Activated gamma-delta T cell (primary cell): ENCODE data around the gene SCGB1C1.
A peak's percentile ranks its signal among the peaks of the same experiment; 100 is the strongest.
"Not testable (repeated sequence)": the region's sequence is repeated elsewhere in the genome, so short reads cannot be mapped to it uniquely, and the experiment has no call there.

Source experiments
- DNase-seq: peaks from one replicate; lab custom pipeline; 2025; lab: John Stamatoyannopoulos, UW

SCGB1C1 gene

DNA sequence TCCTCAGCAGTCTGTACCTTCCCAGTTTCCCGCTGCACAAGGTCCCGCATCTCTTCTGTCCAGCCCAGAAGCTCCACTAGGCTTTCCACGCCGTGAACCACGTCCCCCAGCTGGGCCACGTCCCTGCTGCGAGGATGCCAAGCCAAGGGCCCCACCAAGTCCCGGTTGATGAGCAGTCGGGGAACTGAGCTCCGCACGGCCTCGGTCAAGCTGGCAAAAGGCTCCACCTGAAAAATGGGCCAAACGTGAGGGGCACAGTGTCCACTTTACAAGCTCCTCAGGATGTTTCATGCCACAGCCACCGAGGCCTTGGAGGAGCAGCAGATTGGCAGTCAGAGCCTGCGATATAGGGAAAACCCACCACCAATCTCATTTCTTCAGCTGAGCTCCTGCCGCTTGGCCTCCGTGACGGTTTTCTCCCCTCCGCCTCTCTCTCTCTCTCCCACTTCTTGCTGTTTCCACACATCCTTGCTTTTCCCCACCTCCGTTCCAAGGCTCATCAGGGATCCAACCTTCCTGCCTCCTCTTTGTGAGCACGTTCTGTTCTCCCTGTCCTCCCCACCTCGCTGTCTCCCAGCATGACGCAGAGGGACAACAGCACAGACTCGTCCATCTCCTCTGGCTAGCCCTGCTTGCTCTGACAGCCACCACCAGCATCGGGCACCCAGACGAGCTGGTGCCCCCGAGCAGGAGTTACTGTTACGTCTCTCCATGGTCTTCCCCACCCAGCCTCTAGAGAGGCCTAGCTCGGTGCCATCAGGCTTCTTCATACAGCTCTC is 26.1 kb downstream of the SCGB1C1 start:
- no peak for DNase-seq

DNA sequence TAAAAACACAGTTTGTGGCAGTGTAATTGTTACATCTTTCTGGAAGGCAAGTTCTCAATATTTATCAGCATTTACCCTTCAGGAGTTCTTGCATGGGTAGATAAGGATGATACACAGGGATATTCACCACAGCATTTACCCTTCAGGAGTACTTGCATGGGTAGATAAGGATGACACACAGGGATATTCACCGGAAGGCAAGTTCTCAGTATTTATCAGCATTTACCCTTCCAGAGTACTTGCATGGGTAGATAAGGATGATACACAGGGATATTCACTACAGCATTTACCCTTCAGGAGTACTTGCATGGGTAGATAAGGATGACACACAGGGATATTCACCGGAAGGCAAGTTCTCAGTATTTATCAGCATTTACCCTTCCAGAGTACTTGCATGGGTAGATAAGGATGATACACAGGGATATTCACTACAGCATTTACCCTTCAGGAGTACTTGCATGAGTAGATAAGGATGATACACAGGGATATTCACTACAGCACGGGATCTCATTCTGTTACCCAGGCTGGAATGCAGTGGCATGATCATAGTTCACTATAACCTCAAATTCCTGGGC is 27.9 kb downstream of the SCGB1C1 start:
- not testable (repeated sequence) for DNase-seq

DNA sequence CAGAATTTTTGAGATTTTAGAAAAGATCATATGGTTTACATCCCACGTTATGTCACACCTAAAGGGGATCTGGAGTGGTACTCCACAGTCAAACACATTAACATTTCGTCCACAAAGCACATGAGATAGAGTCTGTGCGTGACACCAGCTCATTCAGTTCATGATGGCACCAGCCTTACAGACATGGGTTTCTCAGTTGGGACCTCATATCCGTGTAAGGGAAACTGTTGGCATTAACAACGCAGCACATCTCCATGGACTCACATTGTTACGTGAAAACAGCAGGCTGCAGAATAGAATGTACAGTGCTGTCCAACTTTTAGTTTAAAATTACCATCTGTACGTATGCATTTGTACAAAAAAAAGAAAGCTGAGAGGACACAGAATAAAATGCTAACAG is 28.7 kb downstream of the SCGB1C1 start:
- DNase-seq, result no peak

DNA sequence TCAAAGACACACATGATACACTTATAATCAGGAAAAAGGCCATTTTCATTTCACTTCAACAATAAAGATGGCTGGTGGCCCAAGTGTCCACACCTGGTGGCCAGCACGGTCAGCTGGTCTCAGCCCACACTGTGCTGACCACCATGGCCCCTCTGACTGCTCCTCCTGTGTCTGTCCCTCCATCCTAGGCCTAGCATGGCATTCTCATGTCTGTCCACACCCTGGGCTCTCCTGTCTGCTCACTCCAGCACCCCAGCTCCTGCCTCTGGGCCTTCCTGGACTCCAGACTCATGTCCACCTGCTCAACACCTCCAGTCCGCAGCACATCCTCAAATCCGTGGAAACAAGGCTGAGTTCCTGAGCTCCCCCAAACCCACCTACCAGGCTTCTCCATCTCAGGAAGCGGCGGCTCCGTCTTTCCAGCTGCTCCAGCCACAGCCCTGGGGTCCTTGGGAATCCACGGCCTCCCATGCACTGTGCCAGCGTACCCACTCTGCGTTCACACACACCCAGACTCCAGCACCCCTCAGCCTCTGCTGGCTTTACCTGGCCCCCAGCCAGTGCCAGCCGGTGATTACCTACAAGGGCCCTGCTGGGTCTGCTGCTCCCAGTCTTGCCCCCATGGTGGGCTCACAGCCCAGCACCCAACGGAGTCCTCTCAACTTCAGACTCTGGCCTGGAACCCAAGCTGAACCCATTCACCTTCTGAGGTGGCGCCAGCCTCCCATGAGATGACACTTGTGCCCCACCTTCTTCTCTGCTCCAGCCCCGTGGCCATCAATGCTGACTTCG is 29.3 kb downstream of the SCGB1C1 start:
- DNase-seq, result no peak

DNA sequence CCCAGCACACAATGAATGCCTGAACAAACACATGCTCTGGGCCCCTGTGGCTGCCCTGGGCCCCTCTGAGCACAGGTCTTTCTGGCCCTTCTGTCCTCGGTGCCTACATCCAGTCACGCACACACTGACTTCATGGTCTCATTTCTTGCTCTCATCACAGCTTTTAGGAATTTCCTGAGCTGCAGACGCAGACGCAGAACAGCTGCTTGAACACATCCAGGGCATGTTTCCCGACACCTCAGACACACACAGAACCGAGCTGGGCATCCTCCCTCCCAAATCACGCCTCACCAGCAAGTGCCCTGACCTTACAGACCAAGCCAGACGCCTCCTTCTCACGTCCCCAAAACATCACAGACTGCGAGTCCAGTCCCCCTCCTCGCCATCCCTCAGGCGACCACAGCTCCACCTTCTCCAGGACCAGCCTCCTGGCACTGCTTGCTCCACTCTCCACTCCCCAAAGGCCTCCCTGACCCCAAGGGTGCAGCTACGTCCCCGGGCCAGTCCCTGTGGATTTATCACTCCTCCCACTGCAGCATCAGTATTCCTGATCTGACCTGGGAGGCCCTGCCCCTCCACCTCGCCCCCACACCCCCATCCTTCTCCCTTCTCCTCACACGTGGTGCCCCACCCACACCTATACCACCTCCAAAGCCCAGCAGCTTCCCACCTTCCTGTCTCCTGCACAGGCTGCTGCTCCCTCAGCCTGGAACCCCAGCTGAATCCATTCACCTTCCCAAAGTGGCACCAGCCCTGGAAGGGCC is 30.3 kb downstream of the SCGB1C1 start:
- DNase-seq, result no peak

DNA sequence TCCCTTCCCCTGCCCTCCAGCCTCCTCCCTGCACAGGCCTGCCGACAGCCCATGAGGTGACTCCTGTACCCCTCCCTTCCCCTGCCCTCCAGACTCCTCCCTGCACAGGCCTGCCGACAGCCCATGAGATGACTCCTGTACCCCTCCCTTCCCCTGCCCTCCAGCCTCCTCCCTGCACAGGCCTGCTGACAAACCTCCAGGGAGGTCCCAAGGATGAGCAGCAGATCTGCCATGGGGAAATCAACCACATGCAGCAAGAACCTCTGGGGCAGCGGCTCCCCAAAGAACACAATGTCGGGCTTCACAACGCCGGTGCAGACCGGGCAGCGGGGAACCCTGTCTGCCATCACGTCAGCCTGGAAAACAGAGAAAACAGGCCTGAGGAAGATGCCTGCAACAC is 31.0 kb downstream of the SCGB1C1 start:
- DNase-seq, result no peak

DNA sequence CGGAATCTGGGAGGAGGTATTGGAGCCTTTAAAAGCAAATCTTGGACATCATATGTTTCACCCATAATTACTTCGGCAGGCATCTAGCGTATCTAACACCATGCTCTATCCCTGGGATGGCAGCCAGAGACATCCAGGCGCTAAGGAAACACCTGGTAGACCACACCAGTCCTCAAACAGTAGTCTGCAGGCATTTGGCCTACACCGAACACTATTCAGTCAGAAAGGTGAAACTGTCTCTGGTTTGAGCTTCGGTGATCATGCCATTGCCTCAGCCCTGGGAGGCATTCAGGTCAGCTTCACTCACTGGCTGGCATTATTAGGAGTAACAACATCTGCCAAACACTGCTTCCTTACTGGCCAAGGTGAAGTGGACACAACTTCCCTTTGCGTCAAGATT is 31.5 kb downstream of the SCGB1C1 start:
- DNase-seq, result no peak

DNA sequence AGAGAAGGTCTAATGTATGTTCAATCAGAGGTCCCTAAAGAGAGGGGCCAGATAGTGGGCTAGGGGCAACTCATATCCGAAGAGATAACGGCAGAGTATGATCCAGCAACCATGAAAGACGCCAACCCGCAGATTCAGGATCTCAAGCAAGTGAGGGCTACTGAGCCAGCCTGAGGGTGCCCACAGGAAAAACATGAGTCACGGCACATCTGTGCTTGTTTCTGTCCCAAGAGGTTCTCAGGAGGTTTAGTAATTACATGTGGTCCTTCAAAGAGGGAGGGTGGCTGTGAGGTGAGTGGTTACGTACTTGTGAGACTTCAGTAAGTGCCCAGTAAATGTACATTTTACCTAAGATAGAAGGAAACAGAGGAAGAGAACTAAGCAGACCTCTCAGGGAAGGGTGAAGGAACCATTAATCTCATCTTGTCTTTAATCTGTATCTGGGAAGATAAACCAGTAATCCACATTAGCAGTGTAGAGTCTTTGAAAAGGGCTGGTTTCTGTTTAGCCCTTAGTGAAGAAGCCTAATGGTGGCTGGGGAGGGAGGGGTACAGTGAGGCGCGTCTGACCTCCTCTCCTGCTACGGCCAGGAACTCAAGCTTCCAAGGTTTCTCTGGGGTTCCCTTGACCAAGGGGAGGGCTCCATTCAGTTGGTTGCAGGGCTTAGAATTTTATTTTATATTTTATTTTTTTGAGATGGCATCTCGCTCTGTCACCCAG is 33.0 kb downstream of the SCGB1C1 start:
- DNase-seq, result no peak

DNA sequence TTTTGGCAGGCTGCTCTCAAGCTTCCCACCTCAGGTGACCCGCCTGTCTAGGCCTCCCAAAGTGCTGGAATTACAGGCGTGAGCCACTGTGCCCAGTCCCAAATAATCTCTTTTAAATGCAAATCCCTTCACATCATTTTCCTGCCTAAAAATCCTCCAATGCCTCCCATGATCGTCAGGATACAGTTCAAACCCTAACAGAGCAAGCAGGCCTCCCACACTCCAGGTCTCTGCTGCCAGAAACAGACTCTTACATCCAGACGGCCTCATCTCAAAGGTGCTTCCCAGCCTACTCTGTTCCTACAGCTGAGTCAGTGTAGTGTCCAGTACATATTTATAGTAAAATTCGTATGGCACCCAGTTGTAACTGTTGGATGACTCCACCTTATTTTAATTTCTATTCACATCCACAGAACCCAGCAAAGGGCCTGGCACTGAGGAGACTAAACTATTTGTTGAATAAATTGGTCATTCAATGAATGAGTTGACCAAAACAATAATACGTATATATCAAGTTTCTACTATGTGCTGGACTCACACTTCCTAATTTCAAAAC is 35.0 kb downstream of the SCGB1C1 start:
- no peak for DNase-seq

DNA sequence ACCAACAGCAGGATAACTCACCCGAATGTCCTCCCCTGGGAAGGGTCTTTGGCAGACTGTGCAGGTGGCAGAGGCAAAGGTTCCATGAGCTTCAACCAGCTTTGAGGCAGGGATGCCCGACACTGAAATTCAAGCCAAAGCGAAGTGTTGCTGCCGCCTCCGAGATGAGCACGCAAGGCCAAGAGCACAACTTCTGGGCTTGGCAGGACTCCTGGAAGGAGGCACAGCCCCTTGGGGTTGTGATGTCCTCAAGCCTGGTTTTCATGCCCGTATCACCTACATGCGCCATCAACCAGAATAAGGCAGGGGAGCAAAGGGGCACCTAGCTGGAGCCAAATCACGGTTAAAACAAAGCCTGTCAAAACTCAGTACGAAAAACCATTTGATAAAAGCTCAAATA is 37.6 kb downstream of the SCGB1C1 start:
- DNase-seq, result no peak

DNA sequence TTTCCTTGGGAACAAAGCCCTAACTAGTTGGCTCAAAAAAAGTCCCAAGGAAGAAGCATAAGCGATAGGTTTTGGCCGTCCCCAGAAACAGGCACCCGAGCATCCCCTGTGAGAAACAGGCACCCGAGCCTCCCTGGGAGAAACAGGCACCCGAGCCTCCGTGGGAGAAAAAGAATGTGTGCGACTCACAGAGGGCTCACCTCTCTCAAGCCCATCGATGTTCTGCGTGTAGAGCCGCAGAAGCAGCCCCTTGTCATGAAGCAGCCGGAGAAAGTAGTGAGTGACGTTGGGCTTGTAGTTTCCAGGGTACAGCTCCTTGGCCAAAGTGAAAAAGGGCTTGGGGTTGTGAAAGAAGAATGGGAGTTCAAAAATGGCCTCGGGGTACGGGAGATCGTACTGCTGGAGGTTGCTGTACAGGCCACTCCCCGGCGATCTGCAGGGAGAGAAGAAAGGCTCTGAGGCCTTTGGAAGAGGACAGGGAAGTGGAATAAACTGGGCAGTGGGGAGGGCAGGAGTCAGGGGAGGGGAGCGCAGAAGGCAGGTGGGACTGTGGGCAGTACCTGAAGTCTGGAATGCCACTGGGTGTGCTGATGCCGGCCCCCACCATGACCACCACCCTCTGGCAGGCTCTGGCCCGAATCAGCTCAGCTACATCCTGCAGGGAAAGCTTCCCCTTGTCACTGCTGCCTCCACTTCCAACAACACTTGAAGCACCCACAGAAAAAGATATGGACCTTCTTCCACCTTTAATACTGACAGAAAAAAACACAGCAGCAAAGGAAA is 40.1 kb downstream of the SCGB1C1 start:
- no peak for DNase-seq

DNA sequence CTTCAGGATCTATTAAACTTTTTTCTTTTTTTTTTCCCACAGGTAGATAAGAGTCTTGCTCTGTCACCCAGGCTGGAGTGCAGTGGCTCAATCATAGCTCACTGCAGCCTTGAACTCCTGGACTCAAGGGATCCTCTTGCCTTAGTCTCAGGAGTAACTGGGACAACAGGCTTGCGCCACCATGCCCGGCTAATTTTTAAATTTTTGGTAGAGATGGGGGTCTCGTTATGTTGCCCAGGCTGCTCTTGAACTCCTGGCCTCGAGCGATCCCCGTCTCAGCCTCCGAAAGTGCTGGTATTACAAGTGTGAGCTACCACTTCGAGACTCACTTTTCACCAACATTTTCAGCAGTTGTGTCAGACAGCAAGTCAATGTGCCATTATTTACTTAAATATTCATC is 42.3 kb downstream of the SCGB1C1 start:
- no peak for DNase-seq

DNA sequence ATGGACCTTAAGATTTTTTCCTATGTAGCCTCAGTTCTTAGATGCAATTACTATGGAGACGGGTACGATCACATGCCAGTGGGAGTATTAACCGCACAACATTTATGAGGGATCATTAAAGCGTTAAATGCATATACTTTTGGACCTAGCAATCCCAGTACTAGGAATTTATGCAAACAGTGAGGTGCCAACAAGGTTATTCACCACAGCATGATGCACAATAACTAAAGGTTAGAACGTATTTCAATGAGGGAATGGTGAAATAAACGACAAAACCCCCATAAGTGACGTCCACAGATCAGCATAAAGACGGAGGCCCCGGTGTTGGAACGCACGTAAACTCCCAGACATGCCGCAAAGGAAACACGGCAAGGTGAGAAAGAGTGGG is 42.7 kb downstream of the SCGB1C1 start:
- DNase-seq, result no peak

DNA sequence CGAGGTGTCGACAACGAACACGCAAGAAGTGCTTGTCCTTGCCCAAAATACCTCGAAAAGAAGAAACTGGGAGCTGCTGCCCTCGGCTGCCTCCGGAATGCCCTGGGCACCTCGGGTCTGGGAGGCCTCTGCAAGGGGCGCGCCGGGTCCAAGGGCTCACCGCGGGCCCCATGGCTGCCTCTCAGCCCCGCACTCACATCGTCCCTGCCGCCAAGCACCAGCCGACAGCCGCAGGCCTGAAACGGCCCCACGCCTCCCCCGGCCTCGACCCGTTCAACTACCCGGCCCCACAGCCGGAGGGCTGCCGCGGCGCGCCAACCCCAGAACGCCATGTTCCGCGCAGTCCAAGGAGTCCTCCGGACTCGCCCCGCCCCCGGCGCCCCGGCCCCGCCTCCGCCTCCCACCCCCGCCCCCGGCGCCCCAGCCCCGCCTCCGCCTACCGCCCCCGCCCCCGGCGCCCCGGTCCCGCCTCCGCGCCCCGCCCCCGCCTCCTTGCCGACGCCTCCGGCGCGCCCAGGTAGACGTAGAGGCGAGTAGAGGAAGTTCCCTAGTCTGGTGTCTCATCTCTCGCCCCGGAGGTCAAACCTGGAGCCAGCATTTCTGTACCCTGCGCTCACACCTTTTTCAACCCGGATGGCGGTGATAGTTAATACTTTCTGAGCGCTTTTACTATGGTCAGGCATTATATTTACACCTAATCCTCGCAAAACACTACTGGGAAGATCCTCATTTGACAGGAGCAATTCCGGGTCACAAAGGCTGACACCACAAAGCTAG is 43.3 kb downstream of the SCGB1C1 start, which contains the start of gene SIRT3:
Gene SIRT3 (minus strand): TSS at position 346 of the 777 bp plus-strand sequence. CDS start 14 bp downstream, at position 332.
- DNase-seq, result peak; percentile 81

DNA sequence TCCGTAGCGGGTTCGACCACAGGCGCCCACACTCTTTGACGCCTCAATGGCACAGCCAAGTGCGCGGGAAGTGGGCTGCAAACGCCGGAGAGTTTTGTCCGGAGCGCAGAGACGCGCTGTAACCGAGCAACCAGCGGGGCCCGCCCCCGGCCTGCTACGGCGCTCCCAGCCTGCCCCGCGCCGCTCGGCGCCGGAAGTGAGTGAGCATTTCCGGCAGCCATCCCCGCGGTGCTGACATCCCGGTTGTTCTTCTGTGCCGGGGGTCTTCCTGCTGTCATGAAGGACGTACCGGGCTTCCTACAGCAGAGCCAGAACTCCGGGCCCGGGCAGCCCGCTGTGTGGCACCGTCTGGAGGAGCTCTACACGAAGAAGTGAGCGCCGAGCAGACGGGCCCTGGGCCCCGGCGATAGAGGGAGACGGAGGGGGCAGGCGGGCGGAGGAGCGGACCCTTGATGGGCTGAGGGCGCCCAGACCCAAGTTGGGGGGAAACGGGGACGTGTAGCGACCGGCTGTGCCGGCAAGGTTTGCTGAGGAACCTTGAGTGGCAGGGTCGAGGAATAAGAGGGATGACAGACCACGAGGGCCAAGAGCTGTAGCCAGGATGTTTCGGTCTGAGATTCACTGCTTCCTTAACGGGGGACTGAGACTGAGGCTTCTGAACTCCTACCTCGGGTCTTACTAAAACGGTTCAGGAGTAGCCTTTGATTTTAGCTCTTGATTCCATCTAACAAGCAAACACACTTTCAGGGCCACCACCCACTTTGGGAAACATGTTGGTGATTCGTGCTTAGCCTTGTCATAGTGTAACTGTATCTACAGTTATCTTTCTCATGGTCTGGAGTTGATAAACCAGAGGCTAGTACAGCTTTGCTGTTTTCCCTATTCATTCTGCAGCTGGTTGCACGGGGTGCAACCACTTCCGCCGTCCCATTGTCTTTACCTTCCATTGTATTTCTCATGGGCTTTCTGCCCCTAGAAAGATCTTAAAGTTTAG is 44.2 kb downstream of the SCGB1C1 start, which contains the start of gene PSMD13:
Gene PSMD13 (plus strand): TSS at position 203 of the 994 bp plus-strand sequence. CDS start 74 bp downstream, at position 277.
- DNase-seq, result peak; percentile 78

DNA sequence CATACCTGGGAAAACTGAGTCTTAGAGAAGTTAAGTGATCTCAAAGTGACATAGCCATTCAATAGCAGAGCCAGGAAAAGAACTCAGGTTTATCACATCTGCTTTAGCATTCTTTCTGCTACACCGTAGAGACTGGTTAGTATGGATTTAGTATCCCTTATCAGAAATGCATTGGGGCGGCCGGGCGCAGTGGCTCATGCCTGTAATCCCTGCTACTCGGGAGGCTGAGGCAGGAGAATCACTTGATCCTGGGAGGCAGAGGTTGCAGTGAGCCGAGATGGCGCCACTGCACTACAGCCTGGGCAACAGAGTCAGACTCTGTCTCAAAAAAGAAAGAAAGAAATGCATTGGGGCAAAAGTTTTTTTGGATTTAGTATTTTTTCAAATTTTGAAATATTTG is 45.5 kb downstream of the SCGB1C1 start:
- DNase-seq, result not testable (repeated sequence)

DNA sequence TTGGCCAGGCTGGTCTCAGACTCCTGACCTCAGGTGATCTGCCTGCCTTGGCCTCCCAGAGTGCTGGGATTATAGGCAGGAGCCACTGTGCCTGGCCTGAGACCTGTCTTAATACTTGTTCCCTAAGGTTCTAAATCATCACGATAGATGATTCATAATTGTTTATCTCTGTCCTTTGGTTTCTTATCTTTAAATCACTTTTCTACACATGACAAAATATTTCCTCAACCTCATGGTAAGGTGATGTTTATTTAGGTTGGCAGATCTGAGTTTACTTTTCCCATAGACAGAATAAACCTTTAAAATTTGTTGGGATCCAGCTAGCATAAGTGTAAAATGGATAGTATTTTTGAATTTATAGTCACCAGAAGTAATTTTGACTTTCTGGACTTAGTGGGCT is 47.4 kb downstream of the SCGB1C1 start:
- DNase-seq, result no peak

DNA sequence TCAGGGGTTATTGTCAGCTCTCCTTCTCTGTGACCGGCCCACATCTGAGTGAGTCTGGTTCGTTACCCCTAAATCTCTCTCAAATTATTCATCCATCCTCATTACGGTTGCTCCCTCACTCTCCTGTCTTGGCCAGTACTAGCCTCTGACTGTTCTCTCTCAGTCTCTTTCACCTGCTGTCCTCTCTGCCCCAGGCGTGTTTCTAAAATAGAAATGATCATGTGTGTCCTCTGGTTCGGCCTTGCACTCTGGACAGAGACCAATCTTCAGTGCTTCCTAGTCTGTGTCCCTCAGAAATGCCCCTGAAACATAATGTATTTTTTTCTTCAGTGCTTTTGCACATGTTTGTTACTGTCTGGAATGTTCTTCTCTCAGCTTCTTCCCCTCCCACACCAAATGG is 48.8 kb downstream of the SCGB1C1 start:
- DNase-seq, result no peak
